HG03469 (cell line): Measurements from ENCODE around the gene ALDH4A1.
"Not testable (repeated sequence)": the region's sequence is repeated elsewhere in the genome, so short reads cannot be mapped to it uniquely, and the experiment has no call there.

Experiments used
- ATAC-seq: cut with Tn5 transposase; IDR thresholded peaks from one replicate; pipeline ENCODE4 v1.9.1; 2021; ENCODE audit warnings: mild to moderate bottlenecking, moderate library complexity, moderate number of reproducible peaks; ENCODE audit not compliant: unreplicated experiment

Gene ALDH4A1

GRCh38 chr1:18861082-18861481, 41.3 kb downstream of the ALDH4A1 start:
- ATAC-seq = no peak

GRCh38 chr1:18859560-18859959, 42.8 kb downstream of the ALDH4A1 start, which contains the start of gene TAS1R2:
TAS1R2 (minus strand) TSS chr1:18859660; CDS start chr1:18859660, 0 bp downstream.
- ATAC-seq = no peak

GRCh38 chr1:18858070-18858688, 44.2 kb downstream of the ALDH4A1 start:
- no peak for ATAC-seq

GRCh38 chr1:18856435-18856834, 45.9 kb downstream of the ALDH4A1 start:
- ATAC-seq = no peak

GRCh38 chr1:18855573-18855972, 46.8 kb downstream of the ALDH4A1 start:
- no peak for ATAC-seq

- no peak for ATAC-seq
Measured at GRCh38 chr1:18854331-18855025, 47.9 kb downstream of the ALDH4A1 start.

- no peak for ATAC-seq
Measured at GRCh38 chr1:18852501-18852900, 49.9 kb downstream of the ALDH4A1 start.

GRCh38 chr1:18849261-18849711, 53.1 kb downstream of the ALDH4A1 start:
- ATAC-seq = no peak

- not testable (repeated sequence) for ATAC-seq
Measured at GRCh38 chr1:18847723-18848122, 54.6 kb downstream of the ALDH4A1 start.

- ATAC-seq = no peak
Measured at GRCh38 chr1:18840145-18840544, 62.2 kb downstream of the ALDH4A1 start.

- ATAC-seq = no peak
Measured at GRCh38 chr1:18836654-18837053, 65.7 kb downstream of the ALDH4A1 start.

GRCh38 chr1:18832319-18832718, 70.0 kb downstream of the ALDH4A1 start:
- ATAC-seq = not testable (repeated sequence)

GRCh38 chr1:18831656-18832055, 70.7 kb downstream of the ALDH4A1 start:
- ATAC-seq = no peak

- ATAC-seq = no peak
Measured at GRCh38 chr1:18830596-18830995, 71.8 kb downstream of the ALDH4A1 start.

- no peak for ATAC-seq
Measured at GRCh38 chr1:18829671-18830070, 72.7 kb downstream of the ALDH4A1 start.

GRCh38 chr1:18828224-18828623, 74.1 kb downstream of the ALDH4A1 start:
- no peak for ATAC-seq

- no peak for ATAC-seq
Measured at GRCh38 chr1:18823438-18823837, 78.9 kb downstream of the ALDH4A1 start.
